MCF 10A (cell line): ENCODE data around the gene PSAT1. TPM values are rescaled to one million over a fixed set of nuclear protein-coding genes. Genes with fewer than 3 reads are reported as not detected.
A peak's percentile ranks its signal among the peaks of the same experiment; 100 is the strongest.

Experiments used
- BruUV-seq: library from RNA; stranded (reverse); fragments of 400-500 nt; replicated peaks from 2 replicates; lab custom pipeline; 2021; lab: Mats Ljungman, UMichigan
- CTCF ChIA-PET: fragments of 300-600 bp; sonication (Branson Sonifier 250); formaldehyde crosslinking; extraction: SDS; loops from one replicate; lab custom pipeline; 2021; ENCODE audit warnings: antibody characterized with exemption, inconsistent platforms; lab: Yijun Ruan, JAX
- POLR2A ChIA-PET: fragments of 300-600, 350-650 bp; sonication (Branson Sonifier 250); formaldehyde crosslinking; extraction: SDS; loops from one replicate; lab custom pipeline; 2020; ENCODE audit warnings: antibody characterized with exemption, inconsistent platforms; lab: Yijun Ruan, JAX
- DNase-seq: peaks from one replicate; pipeline ENCODE4 v3.0.0-alpha.2; 2018; ENCODE audit not compliant: unreplicated experiment
- H3K27ac Mint-ChIP-seq: one replicate; pipeline ENCODE4 v1.8.0; 2022; ENCODE audit warnings: mild to moderate bottlenecking, low read depth, mixed read lengths; ENCODE audit not compliant: unreplicated experiment
- H3K27me3 Mint-ChIP-seq: one replicate; pipeline ENCODE4 v1.8.0; 2022; ENCODE audit warnings: mixed read lengths; ENCODE audit not compliant: insufficient read depth, unreplicated experiment
- H3K36me3 Mint-ChIP-seq: one replicate; pipeline ENCODE4 v1.8.0; 2022; ENCODE audit warnings: mild to moderate bottlenecking, moderate library complexity, mixed read lengths; ENCODE audit not compliant: insufficient read depth, unreplicated experiment
- H3K4me1 Mint-ChIP-seq: one replicate; pipeline ENCODE4 v1.8.0; 2022; ENCODE audit warnings: mixed read lengths; ENCODE audit not compliant: insufficient read depth, unreplicated experiment
- H3K4me3 Mint-ChIP-seq: one replicate; pipeline ENCODE4 v1.8.0; 2022; ENCODE audit warnings: mild to moderate bottlenecking, moderate library complexity, mixed read lengths; ENCODE audit not compliant: unreplicated experiment
- H3K9me3 Mint-ChIP-seq: one replicate; pipeline ENCODE4 v1.8.0; 2022; ENCODE audit warnings: mixed read lengths; ENCODE audit not compliant: unreplicated experiment
- intact Hi-C: fragments of 100-400 bp; cut with micrococcal nuclease; formaldehyde crosslinking; loops from 2 replicates; pipeline ENCODE4 v1.14.1; 2022
- total RNA-seq: library from RNA; stranded (reverse); gene quantifications from 2 replicates; pipeline ENCODE4 v1.2.3, GENCODE V29; 2022
- TF ChIP-seq, protein P1 (sequence below): fragments of 200-600 bp; IDR thresholded peaks from one replicate; pipeline ENCODE4 v1.8.0; 2022; ENCODE audit warnings: antibody characterized with exemption, mild to moderate bottlenecking; ENCODE audit not compliant: unreplicated experiment

The PSAT1 gene
- total RNA-seq, 1 experiment from 2014 or later = 326 TPM

DNA sequence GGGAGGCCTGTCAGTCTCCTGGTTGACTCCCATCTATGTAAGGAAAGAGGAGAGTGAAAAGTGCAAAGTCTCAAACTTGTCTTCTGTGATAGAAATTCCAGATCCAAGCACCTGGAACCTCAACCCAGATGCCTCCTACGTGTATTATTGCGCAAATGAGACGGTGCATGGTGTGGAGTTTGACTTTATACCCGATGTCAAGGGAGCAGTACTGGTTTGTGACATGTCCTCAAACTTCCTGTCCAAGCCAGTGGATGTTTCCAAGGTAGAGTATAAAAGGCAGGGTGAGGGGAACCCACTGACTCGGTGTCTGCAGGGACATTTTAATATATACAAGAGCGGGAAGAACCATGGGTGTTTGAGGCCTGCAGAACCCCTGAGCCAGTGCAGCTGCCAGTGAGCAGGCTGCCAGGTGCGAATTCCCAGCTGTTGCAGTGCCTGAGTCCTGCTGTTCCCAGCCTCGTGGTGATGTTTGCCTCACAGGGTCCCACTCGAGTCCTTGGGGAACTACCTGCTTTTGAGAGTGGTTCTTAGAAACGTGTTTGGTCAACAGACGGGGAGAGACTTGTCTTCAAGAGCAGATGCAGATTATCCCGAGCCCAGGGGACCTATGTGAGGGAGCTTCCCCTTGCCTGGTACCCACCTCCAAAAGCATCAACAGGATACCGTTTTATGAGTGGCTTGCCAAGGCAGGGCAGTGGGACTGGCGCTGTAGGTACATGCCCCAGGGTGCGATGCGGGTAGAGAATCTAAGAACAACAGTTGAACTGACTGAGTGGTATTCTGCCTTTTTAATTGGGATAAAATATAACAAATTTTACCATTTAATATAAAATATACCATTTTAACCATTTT is 9.5 kb downstream of the PSAT1 start:
- no peaks in the 10 kb centered on the region for H3K9me3 Mint-ChIP-seq
- H3K36me3 Mint-ChIP-seq = peaks cover 92% of the 10 kb centered on the region
- BruUV-seq = no TSS peak
- CTCF ChIA-PET = interaction anchor here (1.0 to 1.2 kb wide), 2 partner anchors 44 to 49 kb away, joined by 3 read pairs; no protein-coding TSS in a partner anchor
- DNase-seq = no peak
- H3K4me3 Mint-ChIP-seq = no peak overlapping the region
- POLR2A ChIA-PET = interaction anchor here (1.4 kb wide), 1 partner anchor 10 kb away, joined by 3 read pairs; the partner anchor contains the start of gene PSAT1
- H3K27ac Mint-ChIP-seq = no peak overlapping the region
- H3K4me1 Mint-ChIP-seq = no peaks in the 10 kb centered on the region
- TF ChIP-seq, protein P1, sequence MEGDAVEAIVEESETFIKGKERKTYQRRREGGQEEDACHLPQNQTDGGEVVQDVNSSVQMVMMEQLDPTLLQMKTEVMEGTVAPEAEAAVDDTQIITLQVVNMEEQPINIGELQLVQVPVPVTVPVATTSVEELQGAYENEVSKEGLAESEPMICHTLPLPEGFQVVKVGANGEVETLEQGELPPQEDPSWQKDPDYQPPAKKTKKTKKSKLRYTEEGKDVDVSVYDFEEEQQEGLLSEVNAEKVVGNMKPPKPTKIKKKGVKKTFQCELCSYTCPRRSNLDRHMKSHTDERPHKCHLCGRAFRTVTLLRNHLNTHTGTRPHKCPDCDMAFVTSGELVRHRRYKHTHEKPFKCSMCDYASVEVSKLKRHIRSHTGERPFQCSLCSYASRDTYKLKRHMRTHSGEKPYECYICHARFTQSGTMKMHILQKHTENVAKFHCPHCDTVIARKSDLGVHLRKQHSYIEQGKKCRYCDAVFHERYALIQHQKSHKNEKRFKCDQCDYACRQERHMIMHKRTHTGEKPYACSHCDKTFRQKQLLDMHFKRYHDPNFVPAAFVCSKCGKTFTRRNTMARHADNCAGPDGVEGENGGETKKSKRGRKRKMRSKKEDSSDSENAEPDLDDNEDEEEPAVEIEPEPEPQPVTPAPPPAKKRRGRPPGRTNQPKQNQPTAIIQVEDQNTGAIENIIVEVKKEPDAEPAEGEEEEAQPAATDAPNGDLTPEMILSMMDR = no peak
- intact Hi-C loops = no loop called here
- H3K27me3 Mint-ChIP-seq = no peaks in the 10 kb centered on the region

- no peaks in the 10 kb centered on the region for H3K9me3 Mint-ChIP-seq
- H3K27me3 Mint-ChIP-seq = no peaks in the 10 kb centered on the region
- no peak overlapping the region for H3K4me3 Mint-ChIP-seq
- H3K4me1 Mint-ChIP-seq = no peaks in the 10 kb centered on the region
- peaks cover 92% of the 10 kb centered on the region for H3K36me3 Mint-ChIP-seq
- POLR2A ChIA-PET = no interaction called here
- CTCF ChIA-PET = interaction anchor here (1.0 to 1.2 kb wide), 2 partner anchors 45 to 50 kb away, joined by 3 read pairs; no protein-coding TSS in a partner anchor
- no peak for DNase-seq
- intact Hi-C loops = no loop called here
- peak overlapping the region; percentile 31 for H3K27ac Mint-ChIP-seq
- TF ChIP-seq, protein P1 = no peak
- BruUV-seq = no TSS peak
Measured at GRCh38 chr9:78307360-78307759, 10.4 kb downstream of the PSAT1 start.

- CTCF ChIA-PET = interaction anchor here (0.6 to 1.7 kb wide), 4 partner anchors 13 to 60 kb away, joined by 3 to 7 read pairs (median 4); no protein-coding TSS in a partner anchor
Measured at GRCh38 chr9:78309066-78309465, 12.1 kb downstream of the PSAT1 start.

DNA sequence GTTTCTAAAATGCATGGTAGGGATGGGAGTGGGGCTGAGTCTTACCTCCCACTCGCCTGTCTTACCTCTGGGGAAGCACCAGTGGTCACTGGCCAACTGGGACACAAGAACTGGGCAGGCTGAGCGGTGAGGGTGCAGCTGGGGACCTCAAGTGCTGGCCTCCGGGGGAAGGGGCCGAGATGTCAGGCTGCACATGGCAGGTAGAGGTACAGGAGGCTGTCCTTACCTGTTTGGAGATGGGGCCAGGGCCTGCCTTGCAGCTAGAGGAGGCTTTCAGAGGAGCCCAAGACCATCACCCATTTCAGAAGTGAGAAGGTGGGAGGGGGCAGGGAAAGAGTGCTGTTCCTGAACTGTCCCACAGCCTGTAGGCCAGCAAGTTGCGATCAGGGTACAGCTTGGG is 14.2 kb downstream of the PSAT1 start:
- DNase-seq = no peak
- Mint-ChIP-seq H3K4me1 (no peaks in the 10 kb centered on the region), H3K27ac (peak overlapping the region; percentile 7), H3K36me3 (peaks cover 89% of the 10 kb centered on the region), H3K4me3 (no peak overlapping the region), H3K27me3 (no peaks in the 10 kb centered on the region), H3K9me3 (no peaks in the 10 kb centered on the region)
- ChIA-PET CTCF (interaction anchor here (1.3 kb wide), 1 partner anchor 71 kb away, joined by 5 read pairs; no protein-coding TSS in a partner anchor), POLR2A (no interaction called here)
- TF ChIP-seq, protein P1 = no peak
- intact Hi-C loops = no loop called here
- no TSS peak for BruUV-seq

More at GRCh38 chr9:78309066-78309465, 12.1 kb downstream of the PSAT1 start:
- intact Hi-C loops = no loop called here
- H3K4me1 Mint-ChIP-seq = no peaks in the 10 kb centered on the region
- no peaks in the 10 kb centered on the region for H3K27me3 Mint-ChIP-seq
- H3K27ac Mint-ChIP-seq = no peak overlapping the region
- TF ChIP-seq, protein P1 = no peak
- DNase-seq = no peak
- peaks cover 96% of the 10 kb centered on the region for H3K36me3 Mint-ChIP-seq
- BruUV-seq = no TSS peak
- POLR2A ChIA-PET = no interaction called here
- no peaks in the 10 kb centered on the region for H3K9me3 Mint-ChIP-seq
- H3K4me3 Mint-ChIP-seq = no peak overlapping the region
